ENCODE results near the gene RNF2.
"Not testable (repeated sequence)": the region's sequence is repeated elsewhere in the genome, so short reads cannot be mapped to it uniquely, and the experiment has no call there.

RNF2 gene

DNA sequence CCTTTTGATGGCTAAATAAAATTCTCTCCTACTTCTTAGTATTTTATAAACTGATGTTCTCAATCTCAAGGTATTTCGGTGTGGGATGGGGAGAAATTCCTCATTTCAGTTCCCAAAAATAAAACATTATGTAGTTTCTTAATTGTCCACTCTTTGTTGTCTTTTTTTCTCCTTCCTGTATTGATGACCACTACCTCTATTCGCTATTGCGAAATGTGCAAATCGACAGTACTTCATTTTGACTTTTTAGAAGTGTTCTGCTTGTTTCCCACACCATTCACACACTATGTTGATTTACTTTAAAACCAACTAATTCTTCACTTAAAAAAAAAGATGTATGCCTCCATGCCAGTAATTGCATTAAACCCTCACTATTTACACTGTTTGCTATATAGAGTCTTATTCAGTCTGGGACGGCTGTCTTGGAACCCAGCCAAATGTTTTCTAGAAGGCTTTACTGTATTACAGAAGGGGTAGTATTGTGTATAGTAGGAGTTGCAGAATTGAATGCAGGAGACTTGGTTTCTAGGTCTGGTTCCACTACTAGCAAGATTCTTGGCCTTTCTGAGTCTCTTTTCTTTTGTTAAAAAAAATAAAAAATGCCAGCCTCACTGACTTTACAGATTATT lies 5.6 kb downstream of the RNF2 start:
- DNase-seq (ENCODE audit: low read depth in 2 of 2) = no peak

DNA sequence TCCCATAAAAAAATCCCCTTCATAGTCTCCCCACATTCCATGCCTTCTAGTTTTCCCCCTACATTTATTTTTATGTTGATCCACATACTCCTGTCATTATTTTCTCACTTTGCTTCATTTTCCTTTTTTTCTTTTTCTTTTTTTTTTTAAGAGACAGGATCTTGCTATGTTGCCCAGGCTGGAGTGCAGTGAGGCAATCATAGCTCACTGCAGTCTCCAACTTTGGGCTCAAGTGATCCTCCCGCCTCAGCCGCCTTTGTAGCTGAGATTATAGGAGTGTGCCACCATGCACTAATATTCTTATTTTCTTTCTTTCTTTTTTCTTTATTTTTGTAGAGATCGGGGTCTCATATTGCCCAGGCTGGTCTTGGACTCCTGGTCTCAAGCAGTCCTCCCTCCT lies 7.8 kb downstream of the RNF2 start:
- no peak for DNase-seq (ENCODE audit: low read depth in 2 of 2)

DNA sequence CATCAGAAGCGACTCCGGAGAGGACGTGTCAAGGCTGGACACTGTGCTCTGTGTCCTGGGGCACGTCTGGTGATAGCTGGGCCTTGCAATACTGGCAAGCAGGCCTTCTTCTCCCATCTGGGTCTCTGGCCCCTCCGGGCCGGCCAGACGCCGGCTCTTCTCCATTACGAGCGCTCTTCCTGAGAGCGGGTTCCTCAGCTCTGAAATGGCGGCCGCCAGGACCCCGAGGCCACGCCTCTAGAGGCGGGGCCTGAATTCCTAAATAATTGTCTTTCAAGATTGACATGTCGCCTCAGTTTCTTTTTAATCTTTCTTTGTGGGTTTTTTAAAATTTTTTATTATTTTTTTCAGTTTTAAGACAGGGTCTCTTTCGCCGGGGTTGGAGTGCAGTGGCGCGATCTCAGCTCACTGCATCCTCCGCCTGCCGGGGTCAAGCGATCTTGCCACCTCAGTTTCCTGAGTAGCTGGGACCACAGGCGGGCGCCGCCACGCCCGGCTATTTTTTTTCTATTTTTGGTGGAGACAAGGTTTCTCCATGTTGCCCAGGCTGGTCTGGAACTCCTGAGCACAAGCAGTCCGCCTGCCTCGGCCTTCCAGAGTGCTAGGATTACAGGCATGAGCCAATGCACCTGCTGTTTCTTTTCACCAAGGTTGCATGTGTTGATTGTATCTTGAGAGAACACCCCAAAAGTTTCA lies 9.2 kb downstream of the RNF2 start:
- DNase-seq (ENCODE audit: low read depth in 2 of 2) = no peak

DNA sequence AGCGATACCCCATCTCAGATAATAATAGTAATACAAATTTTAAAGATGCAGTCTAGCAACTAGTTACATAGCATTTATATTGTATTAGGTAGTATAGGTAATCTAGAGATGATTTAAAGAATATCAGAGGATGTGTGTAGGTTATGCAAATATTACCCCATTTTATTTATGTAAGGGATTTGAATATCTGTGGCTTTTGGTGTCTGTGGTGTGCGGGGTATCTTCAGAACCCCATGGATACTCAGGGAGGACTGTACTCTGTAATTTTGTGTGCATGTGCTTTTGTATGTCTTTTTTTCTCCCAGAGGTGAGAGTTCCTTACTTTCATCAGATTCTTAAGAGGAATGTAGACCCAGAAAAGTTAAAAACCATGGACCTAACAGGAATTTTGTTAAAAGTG lies 12.8 kb downstream of the RNF2 start:
- DNase-seq (ENCODE audit: low read depth in 2 of 2) = no peak

DNA sequence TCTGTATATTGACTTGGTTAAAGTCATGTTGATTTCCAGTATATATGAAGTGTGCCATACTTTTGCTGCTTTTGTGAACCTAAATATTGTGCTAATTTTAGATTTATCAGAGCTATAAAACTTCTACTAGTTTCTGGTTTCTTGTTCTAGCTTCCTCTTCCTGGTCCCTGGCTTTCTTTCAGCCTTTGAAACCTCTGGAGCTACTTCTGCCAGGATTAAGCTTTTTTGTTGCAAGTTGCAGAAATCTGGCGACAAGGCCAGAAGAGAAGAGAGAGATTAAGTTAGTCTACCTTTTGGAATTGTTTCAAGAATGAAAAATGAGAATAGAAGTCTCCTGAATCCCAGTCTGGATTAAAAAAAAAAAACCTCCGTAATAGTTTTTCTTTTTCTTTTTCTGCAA lies 13.5 kb downstream of the RNF2 start:
- DNase-seq (ENCODE audit: low read depth in 2 of 2) = no peak

DNA sequence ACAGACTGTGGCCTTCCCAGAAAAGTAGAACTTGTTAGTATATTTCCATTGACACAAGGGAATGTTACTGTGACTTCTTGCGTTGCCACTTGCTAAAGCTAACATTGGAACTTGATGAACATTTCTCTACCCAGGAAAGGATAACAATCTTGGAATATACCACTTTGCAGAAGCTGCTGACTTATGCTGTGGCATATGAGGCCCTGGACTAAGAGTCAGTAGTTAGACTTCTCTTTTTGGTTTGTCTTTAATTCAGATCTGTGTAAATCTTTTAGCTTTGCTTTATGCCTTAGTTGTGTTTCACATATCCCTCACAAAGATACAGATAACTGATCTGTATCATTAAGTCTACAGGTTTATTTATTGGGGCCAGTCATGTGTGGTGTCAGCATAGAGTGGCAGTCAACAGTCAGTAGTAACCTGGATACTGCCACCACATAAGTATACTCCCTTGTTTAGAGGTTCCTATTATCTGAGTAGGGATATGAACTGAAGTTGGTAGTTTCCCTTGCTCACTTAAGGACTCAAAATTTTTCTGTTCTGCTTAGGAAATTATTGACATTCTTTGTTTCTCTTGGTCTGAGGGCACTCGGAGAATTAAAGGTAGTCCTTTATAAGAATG lies 14.7 kb downstream of the RNF2 start:
- no peak for DNase-seq (ENCODE audit: low read depth in 2 of 2)

DNA sequence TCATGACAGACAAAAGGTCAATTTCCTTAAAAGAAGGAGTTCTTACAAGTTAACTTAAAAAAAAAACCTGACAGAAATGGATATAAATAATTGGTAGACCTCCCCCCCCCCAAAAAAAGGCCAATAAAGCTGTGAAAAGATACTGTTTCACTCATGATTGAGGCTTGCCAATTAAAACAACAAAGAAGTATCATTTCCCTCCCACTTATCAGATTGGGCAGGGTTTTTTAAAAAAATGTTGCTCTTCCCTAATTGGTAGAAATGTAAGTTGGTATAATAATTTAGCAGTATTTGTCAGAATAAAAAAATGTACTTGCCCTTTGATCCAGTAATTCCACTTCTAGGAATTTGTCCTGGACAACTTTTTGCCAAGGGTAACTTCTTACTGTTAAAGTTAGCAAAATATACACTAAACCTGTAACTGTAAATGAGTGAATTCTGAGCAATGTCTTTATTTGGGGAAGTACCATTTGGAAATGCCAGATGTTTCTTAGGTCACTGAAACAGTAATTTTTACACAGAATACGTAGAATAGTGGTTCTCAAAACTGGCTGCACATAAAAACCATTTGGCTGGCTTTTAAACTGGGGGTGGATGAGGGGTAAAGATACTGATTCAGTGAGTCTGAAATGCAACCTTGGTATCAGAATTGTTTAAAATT lies 17.5 kb downstream of the RNF2 start:
- no peak for DNase-seq (ENCODE audit: low read depth in 2 of 2)

DNA sequence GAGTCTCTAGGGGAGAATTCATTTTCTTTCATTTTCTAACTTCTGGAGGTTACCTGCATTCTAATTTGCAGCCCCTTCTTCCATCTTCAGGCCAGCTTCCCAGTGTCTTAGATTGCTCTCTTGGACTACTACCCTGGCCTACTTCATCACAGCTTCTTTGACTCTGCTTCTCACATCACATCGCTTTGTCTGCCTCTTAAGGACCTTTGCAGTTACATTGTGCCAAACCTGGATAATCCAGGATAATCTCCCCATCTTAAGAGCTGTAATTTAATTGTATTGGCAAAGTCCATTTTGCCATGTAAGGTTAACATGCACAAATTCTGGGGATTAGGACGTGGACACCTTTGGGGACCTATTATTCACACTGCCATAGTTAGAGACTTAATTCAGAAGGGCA lies 18.4 kb downstream of the RNF2 start:
- DNase-seq (ENCODE audit: low read depth in 2 of 2) = no peak

DNA sequence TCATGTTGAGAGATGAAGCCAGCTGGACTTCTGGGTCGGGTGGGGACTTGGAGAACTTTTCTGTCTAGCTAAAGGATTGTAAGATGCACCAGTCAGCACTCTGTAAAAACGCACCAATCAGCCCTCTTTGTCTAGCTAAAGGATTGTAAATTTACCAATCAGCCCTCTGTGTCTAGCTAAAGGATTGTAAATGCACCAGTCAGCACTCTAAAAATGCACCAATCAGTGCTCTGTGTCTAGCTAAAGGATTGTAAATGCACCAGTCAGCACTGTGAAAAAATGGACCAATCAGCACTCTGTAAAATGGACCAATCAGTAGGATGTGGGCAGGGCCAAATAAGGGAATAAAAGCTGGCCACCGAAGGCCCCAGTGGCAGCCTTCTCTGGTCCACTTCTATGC lies 19.6 kb downstream of the RNF2 start:
- DNase-seq (ENCODE audit: low read depth in 2 of 2) = not testable (repeated sequence)

DNA sequence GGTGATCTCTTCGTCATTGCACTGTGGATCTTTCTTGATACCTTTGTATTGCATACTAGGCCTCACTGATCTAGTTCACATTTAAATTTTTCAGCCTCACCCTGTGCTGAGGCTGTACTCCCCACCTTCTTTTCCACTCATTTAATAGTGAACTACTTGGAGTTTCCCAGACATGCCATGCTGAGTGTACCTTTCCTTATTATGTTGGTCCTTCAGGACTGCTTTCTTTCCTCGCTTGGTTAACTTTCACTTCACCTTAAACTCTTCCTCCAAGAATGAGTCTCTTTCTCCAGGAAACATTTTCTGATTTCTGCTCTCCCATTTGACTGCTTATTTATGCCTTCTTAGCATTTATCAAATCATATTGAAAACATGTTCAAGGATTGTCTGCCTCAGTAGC lies 20.8 kb downstream of the RNF2 start:
- no peak for DNase-seq (ENCODE audit: low read depth in 2 of 2)

DNA sequence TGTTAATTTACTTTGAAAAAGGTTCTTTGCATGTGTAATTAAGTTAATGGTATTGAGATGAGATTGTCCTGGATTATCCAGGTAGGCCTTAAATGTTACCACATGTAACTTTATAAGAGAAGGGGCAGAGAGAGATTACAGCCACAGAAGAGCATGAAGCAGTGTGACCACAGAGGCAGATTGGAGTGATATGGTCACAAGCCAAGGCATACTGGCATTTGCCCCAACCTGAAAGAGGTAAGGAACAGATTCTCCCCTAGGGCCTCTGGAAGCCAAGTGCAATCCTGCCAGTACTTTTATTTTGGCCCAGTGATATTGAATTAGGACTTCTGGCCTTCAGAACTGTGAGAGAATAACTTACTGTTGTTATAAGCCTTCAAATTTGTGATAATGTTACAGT lies 23.0 kb downstream of the RNF2 start:
- DNase-seq (ENCODE audit: low read depth in 2 of 2) = no peak

DNA sequence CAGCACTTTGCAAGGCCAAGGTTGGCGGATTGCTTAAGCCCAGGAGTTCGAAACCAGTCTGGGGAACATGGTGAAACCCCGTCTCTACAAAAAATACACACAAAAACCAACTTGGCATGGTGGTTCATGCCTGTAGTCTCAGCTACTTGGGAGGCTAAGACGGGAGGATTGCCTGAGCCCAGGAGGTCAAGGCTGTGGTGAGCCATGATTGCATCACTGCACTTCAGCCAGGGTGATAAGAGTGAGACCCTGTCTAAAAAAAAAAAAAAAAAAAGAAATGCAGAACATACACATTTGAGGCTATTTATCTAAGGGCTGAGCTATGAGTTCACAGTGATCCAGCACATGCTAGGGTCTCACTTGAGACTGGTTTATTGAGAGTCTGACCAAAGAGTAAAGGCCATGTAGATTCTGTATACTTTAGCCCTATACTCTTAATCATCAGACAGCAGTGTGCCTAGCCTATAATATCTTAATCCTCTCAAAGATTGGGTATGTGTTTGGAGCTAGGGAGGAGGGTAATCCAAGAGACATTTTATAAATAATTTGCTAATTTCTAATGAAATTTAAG lies 23.9 kb downstream of the RNF2 start:
- no peak for DNase-seq (ENCODE audit: low read depth in 2 of 2)

DNA sequence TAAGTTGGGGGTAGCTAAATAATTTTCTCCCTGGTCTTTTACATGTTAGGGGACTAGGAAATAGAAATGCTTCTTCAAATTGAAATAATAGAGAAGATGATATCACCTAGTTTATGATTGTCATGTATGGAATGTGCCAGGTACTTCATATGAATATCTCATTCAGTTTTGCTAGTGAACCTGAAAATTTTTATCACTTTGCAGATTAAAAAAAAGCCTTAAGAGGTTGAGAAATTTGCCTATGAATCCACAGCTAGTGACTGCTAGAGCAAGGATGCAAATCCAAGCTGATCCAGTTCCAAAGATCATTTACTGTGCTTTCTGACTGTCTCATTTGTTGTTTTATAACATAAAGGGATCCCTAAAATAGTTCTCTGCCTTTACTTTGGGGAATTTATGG lies 24.7 kb downstream of the RNF2 start:
- no peak for DNase-seq (ENCODE audit: low read depth in 2 of 2)

DNA sequence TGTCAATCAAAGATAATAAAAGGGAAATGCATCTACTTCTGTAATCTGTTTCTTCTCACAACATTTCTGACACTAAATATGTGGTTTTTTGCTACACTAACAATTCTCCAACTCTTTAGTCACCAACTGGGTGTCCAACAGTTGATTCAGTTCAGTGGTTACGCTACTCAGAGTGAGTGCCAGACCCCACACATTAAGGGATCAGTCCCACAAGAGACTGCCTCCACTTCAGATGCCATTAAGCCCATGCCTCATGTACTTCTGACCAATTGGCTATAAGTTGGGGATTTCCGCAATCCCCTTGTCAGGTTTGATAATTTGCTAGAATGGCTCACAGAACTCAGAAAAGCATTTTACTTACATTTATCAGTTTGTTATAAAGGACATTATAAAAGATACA lies 28.4 kb downstream of the RNF2 start:
- DNase-seq (ENCODE audit: low read depth in 2 of 2) = no peak

DNA sequence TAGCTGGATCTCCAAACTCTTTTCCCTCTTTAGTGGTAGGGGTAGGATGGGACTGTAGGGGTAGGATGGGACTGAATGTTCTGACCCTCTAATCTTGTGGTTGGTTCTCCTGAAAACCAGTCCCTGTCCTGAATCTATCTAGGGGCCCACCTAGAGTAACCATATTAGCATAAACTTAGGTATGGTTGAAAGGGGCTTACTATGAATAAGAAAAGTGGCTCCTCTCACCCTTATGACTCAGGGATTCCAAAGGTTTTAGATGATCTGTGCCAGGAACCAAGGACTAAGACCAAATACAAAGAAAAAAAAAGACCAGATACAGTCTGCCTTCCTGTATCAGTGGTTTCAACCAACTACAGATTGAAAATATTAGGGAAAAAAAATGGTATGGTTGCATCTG lies 28.9 kb downstream of the RNF2 start:
- DNase-seq (ENCODE audit: low read depth in 2 of 2) = no peak

DNA sequence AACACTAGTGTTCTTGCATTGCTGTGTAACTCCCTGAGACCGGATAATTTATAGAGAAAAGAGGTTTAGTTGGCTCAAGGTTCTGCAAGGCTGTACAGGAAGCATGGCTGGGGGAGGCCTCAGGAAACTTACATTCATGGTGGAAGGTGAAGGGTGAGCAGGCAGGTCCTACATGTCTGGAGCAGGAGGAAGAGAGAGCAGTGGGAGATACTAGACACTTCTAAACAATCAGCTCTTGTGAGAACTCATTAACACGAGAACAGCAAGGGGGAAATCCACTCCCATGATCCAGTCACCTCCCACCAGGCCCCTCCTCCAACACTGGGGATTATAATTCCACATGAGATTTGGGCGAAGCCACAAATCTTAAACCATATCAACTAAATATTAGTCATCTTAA lies 30.1 kb downstream of the RNF2 start:
- DNase-seq (ENCODE audit: low read depth in 2 of 2) = no peak

DNA sequence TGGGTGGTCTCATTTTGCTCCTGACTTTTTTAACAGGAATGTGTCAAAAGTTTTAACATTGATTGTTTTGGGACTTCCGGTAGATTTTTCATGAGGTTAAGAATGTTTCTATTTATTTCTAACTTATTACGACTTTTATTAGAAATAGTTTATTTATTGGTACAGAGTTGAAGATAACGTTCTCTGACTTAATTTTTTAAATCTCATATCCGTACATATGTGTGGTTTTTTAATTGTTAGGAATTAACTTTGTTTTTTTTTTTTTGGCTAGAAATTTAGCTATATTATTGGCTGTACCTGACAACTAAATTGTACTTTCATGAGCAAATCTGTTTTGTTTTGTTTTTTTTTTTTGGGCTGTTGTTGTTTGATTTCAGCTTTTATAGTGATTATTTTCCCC lies 32.0 kb downstream of the RNF2 start:
- DNase-seq (ENCODE audit: low read depth in 2 of 2) = no peak

DNA sequence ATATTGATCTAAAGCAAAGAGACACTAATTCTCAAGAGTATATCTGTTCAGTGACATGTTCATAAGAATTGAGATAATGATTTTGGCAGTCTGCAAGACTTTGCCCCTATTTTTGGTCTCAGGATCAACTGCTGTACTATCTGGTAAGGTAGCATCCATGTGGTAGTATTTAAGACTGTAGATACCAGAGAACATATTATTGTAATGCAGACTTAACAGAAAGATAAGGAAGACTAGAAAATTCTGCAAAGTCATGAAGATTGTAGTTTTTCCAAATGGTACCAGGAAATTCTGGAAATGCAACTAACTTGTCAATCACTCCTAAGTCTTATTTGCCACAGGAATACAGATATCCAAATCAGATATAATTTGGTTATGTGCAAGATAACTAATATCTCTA lies 35.1 kb downstream of the RNF2 start:
- no peak for DNase-seq (ENCODE audit: low read depth in 2 of 2)

DNA sequence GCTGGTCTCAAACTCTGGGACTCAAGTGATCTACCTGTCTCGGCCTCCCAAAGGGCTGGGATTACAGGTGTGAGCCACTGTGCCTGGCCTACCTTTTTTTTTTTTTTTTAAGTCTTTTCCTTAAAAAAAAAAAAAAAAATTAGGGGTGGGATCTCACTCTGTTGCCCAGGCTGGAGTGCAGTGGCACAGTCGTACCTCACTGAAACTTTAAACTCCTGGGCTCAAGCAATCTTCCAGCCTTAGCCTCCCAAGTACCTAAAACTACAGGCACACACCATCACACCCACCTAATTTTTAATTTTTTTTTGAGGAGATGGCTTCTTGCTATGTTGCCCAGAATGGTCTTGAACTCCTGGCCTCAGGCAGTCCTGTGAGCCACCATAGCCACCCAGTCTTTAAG lies 38.5 kb downstream of the RNF2 start:
- DNase-seq (ENCODE audit: low read depth in 2 of 2) = no peak

DNA sequence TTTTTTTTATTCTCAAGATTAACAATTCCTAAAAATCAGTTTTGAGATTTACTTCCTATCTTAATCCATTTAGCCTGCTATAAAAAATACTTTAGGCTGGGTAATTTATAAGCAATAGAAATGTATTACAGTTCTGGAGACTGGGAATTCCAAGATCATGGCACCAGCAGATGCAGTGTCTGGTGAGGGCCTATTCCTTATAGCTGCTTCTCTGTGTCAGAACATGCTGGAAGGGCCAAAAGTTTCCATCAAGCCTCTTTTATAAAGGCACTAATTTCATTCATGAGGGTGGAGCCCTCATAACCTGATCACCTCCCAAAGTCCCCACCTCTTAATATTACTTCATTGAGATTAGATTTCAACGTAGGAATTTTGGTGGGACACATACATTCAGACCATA lies 41.7 kb downstream of the RNF2 start:
- no peak for DNase-seq (ENCODE audit: low read depth in 2 of 2)

DNA sequence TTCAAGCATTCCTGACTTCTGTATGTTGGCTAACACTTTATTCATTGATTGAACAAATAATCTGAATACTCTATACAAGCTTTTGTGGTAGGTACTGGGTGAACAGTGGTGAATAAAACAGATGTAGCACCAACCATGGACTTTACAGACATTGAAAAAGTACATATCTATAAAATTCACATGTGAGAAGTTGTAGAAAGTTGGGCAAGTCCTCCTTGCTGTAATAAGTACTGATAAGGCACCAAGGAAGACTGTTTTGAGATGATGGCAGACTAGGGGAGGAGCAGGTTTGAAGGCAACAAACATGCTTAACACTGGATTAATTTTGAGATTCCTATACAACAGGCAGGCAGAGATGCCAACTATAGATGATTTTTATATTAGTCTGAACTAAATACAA lies 42.4 kb downstream of the RNF2 start:
- no peak for DNase-seq (ENCODE audit: low read depth in 2 of 2)

DNA sequence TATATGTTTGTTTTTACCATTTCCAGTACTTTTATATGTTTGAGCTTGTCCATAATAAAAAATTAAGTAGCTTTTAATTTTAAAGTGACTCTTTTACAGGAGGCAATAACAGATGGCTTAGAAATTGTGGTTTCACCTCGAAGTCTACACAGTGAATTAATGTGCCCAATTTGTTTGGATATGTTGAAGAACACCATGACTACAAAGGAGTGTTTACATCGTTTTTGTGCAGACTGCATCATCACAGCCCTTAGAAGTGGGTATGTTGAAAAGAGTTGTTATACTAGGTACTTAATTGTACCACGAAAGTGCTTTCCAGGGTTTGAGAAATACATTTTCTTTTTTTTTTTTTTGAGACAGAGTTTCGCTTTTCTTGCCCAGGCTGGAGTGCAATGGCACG lies 46.1 kb downstream of the RNF2 start:
- no peak for DNase-seq (ENCODE audit: low read depth in 2 of 2)

DNA sequence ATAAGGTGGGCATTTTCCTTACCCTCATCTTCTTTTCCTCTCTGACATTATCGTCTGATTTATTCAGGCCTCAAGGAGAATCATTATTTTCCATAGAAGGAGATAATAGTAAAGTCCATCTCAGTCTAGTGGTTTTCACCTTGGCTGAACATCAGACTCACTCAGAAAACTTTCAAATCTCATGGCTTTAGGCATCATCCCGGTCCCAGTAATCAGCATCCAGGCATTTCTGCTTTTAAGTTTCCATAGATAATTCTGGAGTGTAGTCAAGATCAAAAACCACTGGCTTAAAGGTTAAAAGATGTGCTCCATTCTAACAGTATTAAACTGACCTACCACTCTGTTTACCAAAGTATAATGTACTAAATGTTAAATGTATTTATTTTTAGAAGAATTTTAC lies 49.4 kb downstream of the RNF2 start:
- DNase-seq (ENCODE audit: low read depth in 2 of 2) = no peak
